ENCODE data around the gene NDE1. TPM values are rescaled to one million over a fixed set of nuclear protein-coding genes. Genes with fewer than 3 reads are reported as not detected.

Gene NDE1
- polyA plus RNA-seq, 1 of the 3 experiments (the other 2 are of a cell fraction) = 27.9 TPM

GRCh38 chr16:15736529-15736928, 86.5 kb downstream of the NDE1 start:
- Histone ChIP-seq H3K79me2 (ENCODE audit: insufficient read depth) (no peaks in the 10 kb centered on the region), H2AFZ (ENCODE audit: low read depth) (no peak overlapping the region), H3K4me1 (ENCODE audit: control insufficient read depth in 1 of 2, insufficient read depth in 2 of 2, low read depth in 1 of 2, low read length in 1 of 2) (no peaks in the 10 kb centered on the region), H3F3A (replicated peaks; ENCODE audit: insufficient read depth) (no peaks in the 10 kb centered on the region), H3K4me2 (no peak overlapping the region), H3K9me3 (no peaks in the 10 kb centered on the region), H3K9me2 (no peaks in the 10 kb centered on the region), H3K27ac (ENCODE audit: low read depth in 2 of 2, low read length in 1 of 2) (no peak overlapping the region), H4K20me1 (ENCODE audit: insufficient read depth) (no peaks in the 10 kb centered on the region), H3K27me3 (ENCODE audit: insufficient read depth) (no peaks in the 10 kb centered on the region), H3K36me3 (replicated peaks in 1 of 2; ENCODE audit: control insufficient read depth in 1 of 2, insufficient read depth in 2 of 2, low read length in 1 of 2) (no peaks in the 10 kb centered on the region), H3K4me3 (ENCODE audit: low read depth in 2 of 2, low read length in 1 of 2) (no peak overlapping the region), H3K9ac (no peak overlapping the region)
- CTCF ChIA-PET = no interaction called here
- no peak for TF ChIP-seq ZBTB33 (IDR thresholded peaks at IDR 0.05; ENCODE audit: borderline replicate concordance, low read depth)
- no peak for TF ChIP-seq YY1 (IDR thresholded peaks at IDR 0.05; ENCODE audit: low read depth)
- no peak for TF ChIP-seq POLR2AphosphoS5 (IDR thresholded peaks at IDR 0.05; ENCODE audit: low read depth, low read length)
- TF ChIP-seq FOXJ3 (CRISPR knock-in tag; IDR thresholded peaks at IDR 0.05) = no peak
- TF ChIP-seq, protein P1, sequence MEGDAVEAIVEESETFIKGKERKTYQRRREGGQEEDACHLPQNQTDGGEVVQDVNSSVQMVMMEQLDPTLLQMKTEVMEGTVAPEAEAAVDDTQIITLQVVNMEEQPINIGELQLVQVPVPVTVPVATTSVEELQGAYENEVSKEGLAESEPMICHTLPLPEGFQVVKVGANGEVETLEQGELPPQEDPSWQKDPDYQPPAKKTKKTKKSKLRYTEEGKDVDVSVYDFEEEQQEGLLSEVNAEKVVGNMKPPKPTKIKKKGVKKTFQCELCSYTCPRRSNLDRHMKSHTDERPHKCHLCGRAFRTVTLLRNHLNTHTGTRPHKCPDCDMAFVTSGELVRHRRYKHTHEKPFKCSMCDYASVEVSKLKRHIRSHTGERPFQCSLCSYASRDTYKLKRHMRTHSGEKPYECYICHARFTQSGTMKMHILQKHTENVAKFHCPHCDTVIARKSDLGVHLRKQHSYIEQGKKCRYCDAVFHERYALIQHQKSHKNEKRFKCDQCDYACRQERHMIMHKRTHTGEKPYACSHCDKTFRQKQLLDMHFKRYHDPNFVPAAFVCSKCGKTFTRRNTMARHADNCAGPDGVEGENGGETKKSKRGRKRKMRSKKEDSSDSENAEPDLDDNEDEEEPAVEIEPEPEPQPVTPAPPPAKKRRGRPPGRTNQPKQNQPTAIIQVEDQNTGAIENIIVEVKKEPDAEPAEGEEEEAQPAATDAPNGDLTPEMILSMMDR (IDR thresholded peaks at IDR 0.05) = no peak
- TF ChIP-seq, protein P2, sequence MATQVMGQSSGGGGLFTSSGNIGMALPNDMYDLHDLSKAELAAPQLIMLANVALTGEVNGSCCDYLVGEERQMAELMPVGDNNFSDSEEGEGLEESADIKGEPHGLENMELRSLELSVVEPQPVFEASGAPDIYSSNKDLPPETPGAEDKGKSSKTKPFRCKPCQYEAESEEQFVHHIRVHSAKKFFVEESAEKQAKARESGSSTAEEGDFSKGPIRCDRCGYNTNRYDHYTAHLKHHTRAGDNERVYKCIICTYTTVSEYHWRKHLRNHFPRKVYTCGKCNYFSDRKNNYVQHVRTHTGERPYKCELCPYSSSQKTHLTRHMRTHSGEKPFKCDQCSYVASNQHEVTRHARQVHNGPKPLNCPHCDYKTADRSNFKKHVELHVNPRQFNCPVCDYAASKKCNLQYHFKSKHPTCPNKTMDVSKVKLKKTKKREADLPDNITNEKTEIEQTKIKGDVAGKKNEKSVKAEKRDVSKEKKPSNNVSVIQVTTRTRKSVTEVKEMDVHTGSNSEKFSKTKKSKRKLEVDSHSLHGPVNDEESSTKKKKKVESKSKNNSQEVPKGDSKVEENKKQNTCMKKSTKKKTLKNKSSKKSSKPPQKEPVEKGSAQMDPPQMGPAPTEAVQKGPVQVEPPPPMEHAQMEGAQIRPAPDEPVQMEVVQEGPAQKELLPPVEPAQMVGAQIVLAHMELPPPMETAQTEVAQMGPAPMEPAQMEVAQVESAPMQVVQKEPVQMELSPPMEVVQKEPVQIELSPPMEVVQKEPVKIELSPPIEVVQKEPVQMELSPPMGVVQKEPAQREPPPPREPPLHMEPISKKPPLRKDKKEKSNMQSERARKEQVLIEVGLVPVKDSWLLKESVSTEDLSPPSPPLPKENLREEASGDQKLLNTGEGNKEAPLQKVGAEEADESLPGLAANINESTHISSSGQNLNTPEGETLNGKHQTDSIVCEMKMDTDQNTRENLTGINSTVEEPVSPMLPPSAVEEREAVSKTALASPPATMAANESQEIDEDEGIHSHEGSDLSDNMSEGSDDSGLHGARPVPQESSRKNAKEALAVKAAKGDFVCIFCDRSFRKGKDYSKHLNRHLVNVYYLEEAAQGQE (IDR thresholded peaks at IDR 0.05; ENCODE audit: low read depth, low read length) = no peak
- no peak for TF ChIP-seq CHD2 (IDR thresholded peaks at IDR 0.05; ENCODE audit: low read length, partially characterized antibody)
- TF ChIP-seq USF2 (IDR thresholded peaks at IDR 0.05; ENCODE audit: borderline replicate concordance, low read depth, low read length) = no peak
- no peak for TF ChIP-seq RCOR1 (IDR thresholded peaks at IDR 0.05; ENCODE audit: low read length)
- TF ChIP-seq RXRA (IDR thresholded peaks at IDR 0.05; ENCODE audit: borderline replicate concordance, low read depth) = no peak
- no peak for TF ChIP-seq SMC3 (IDR thresholded peaks at IDR 0.05; ENCODE audit: low read depth, low read length)
- no peak for TF ChIP-seq RAD21 (IDR thresholded peaks at IDR 0.05; ENCODE audit: low read length)
- no peak for TF ChIP-seq MXI1 (IDR thresholded peaks at IDR 0.05; ENCODE audit: low read depth, low read length)
- no peak for TF ChIP-seq RFX5 (IDR thresholded peaks at IDR 0.05; ENCODE audit: low read length)
- TF ChIP-seq, protein P3, sequence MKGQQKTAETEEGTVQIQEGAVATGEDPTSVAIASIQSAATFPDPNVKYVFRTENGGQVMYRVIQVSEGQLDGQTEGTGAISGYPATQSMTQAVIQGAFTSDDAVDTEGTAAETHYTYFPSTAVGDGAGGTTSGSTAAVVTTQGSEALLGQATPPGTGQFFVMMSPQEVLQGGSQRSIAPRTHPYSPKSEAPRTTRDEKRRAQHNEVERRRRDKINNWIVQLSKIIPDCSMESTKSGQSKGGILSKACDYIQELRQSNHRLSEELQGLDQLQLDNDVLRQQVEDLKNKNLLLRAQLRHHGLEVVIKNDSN (IDR thresholded peaks at IDR 0.05; ENCODE audit: borderline replicate concordance, low read depth) = no peak
- no peak for DNase-seq
- POLR2A ChIA-PET = no interaction called here
- 75% methylated on average over 7 of the region's 7 CpGs for WGBS (ENCODE audit: low lambda C conversion rate)

All from SK-N-SH (cell line).